HEK293T (cell line): Measurements from ENCODE around the gene ANKH.

ENCODE experiments used
- ELF4 ChIP-seq: fragments of 450-650 bp; IDR thresholded peaks from 2 replicates; pipeline ENCODE4 v1.6.1; 2017; ENCODE audit warnings: antibody characterized with exemption
- FOXK2 ChIP-seq: fragments of 450-650 bp; IDR thresholded peaks from 2 replicates; pipeline ENCODE4 v1.6.1; 2016; ENCODE audit warnings: mild to moderate bottlenecking
- FOXM1 ChIP-seq: fragments of 450-650 bp; IDR thresholded peaks from 2 replicates; pipeline ENCODE4 v1.6.1; 2017; ENCODE audit warnings: mild to moderate bottlenecking, borderline replicate concordance
- LEF1 ChIP-seq: fragments of 450-650 bp; IDR thresholded peaks from 2 replicates; pipeline ENCODE4 v1.6.1; 2017; ENCODE audit warnings: mild to moderate bottlenecking, borderline replicate concordance
- PKNOX1 ChIP-seq: fragments of 450-650 bp; IDR thresholded peaks from 2 replicates; pipeline ENCODE4 v1.6.1; 2016

GRCh38 chr5:14686517-14686916 is 185.1 kb downstream of the ANKH start:
- TF ChIP-seq FOXK2 (no peak), FOXM1 (no peak), PKNOX1 (no peak), ELF4 (no peak), LEF1 (no peak)
